Activated T-helper 1 cell treated with anti-CD3 and anti-CD28 coated beads, Interleukin-12 subunit alpha, Interleukin-12 subunit beta, Interleukin-2, Interleukin-4 antibody, amounts not matched to agents 30 ng/mL and 10 ng/mL and 1 ng/mL, durations not matched to agents 14 hours and 24 hours and 36 hours (primary cell): ENCODE measurements around the gene GMEB2. TPM values are rescaled to one million over a fixed set of nuclear protein-coding genes. Genes with fewer than 3 reads are reported as not detected.
A peak's percentile ranks its signal among the peaks of the same experiment; 100 is the strongest.
"Not testable (repeated sequence)": the region's sequence is repeated elsewhere in the genome, so short reads cannot be mapped to it uniquely, and the experiment has no call there.

Experiments
- DNase-seq: peaks from one replicate; pipeline ENCODE4 v3.0.0; 2021; ENCODE audit warnings: low spot score
- H3K27ac Mint-ChIP-seq: one replicate; pipeline ENCODE4 v1.8.0; 2021; ENCODE audit warnings: mild to moderate bottlenecking, mixed read lengths
- H3K27me3 Mint-ChIP-seq: one replicate; pipeline ENCODE4 v1.8.0; 2022; ENCODE audit warnings: mild to moderate bottlenecking, moderate library complexity, mixed read lengths; ENCODE audit not compliant: insufficient read depth
- H3K36me3 Mint-ChIP-seq: one replicate; pipeline ENCODE4 v1.8.0; 2021; ENCODE audit warnings: low read depth, mixed read lengths
- H3K4me1 Mint-ChIP-seq: one replicate; pipeline ENCODE4 v1.8.0; 2021; ENCODE audit warnings: low read depth, mixed read lengths
- H3K4me3 Mint-ChIP-seq: one replicate; pipeline ENCODE4 v1.8.0; 2021; ENCODE audit warnings: mild to moderate bottlenecking, moderate library complexity, mixed read lengths
- H3K9me3 Mint-ChIP-seq: one replicate; pipeline ENCODE4 v1.8.0; 2021; ENCODE audit warnings: mixed read lengths
- intact Hi-C: fragments of 100-400 bp; cut with micrococcal nuclease; formaldehyde crosslinking; loops from one replicate; pipeline ENCODE4 v1.15.1; 2024
- total RNA-seq: library from RNA; stranded (reverse); gene quantifications from 2 replicates; pipeline ENCODE4 v1.2.3, GENCODE V29; 2022

GMEB2 gene
- total RNA-seq, 1 donor from 2014 or later: 13.4 TPM

- H3K9me3 Mint-ChIP-seq: no peaks in the 10 kb centered on the region
- DNase-seq: peak; percentile 70
- H3K4me3 Mint-ChIP-seq: peak within 1 kb of the TSS; percentile 66
- H3K4me1 Mint-ChIP-seq: peaks cover 23% of the 10 kb centered on the region
- peaks cover 19% of the 10 kb centered on the region for H3K27me3 Mint-ChIP-seq
- intact Hi-C loops: no loop called here
- H3K36me3 Mint-ChIP-seq: no peaks in the 10 kb centered on the region
- no peak within 1 kb of the TSS for H3K27ac Mint-ChIP-seq
These were observed 26.4 kb upstream of the GMEB2 start, which contains the start of gene STMN3 for GRCh38 chr20:63653041-63653973. Gene STMN3, minus strand, starts transcription at chr20:63653424. Its CDS starts 79 bp downstream, at chr20:63653345.

- intact Hi-C loops: no loop called here
- Mint-ChIP-seq H3K27ac (no peak overlapping the region), H3K9me3 (no peaks in the 10 kb centered on the region), H3K36me3 (no peaks in the 10 kb centered on the region), H3K27me3 (peaks cover 15% of the 10 kb centered on the region), H3K4me1 (peaks cover 16% of the 10 kb centered on the region), H3K4me3 (peak overlapping the region; percentile 47)
- no peak for DNase-seq
These were observed 25.5 kb upstream of the GMEB2 start for GRCh38 chr20:63652192-63652980.

- Mint-ChIP-seq H3K9me3 (no peaks in the 10 kb centered on the region), H3K27me3 (peaks cover 15% of the 10 kb centered on the region)
These were observed 25.0 kb upstream of the GMEB2 start for GRCh38 chr20:63651942-63652191.

GRCh38 chr20:63650486-63650885, 23.6 kb upstream of the GMEB2 start:
- H3K27ac Mint-ChIP-seq: not testable (repeated sequence)

More at GRCh38 chr20:63651942-63652191, 25.0 kb upstream of the GMEB2 start:
- peaks cover 16% of the 10 kb centered on the region for H3K4me1 Mint-ChIP-seq
- intact Hi-C loops: no loop called here
- H3K36me3 Mint-ChIP-seq: no peaks in the 10 kb centered on the region
- peak overlapping the region; percentile 82 for H3K4me3 Mint-ChIP-seq
- DNase-seq: no peak
- H3K27ac Mint-ChIP-seq: no peak overlapping the region

GRCh38 chr20:63648895-63649589, 22.1 kb upstream of the GMEB2 start:
- H3K4me1 Mint-ChIP-seq: peaks cover 9% of the 10 kb centered on the region
- no peaks in the 10 kb centered on the region for H3K36me3 Mint-ChIP-seq
- H3K27ac Mint-ChIP-seq: no peak overlapping the region
- H3K9me3 Mint-ChIP-seq: no peaks in the 10 kb centered on the region
- peaks cover 12% of the 10 kb centered on the region for H3K27me3 Mint-ChIP-seq
- DNase-seq: no peak
- intact Hi-C loops: no loop called here
- no peak overlapping the region for H3K4me3 Mint-ChIP-seq

More at GRCh38 chr20:63650486-63650885, 23.6 kb upstream of the GMEB2 start:
- Mint-ChIP-seq H3K4me1 (peaks cover 16% of the 10 kb centered on the region), H3K27me3 (peaks cover 12% of the 10 kb centered on the region)
- H3K9me3 Mint-ChIP-seq, H3K36me3 Mint-ChIP-seq, H3K4me3 Mint-ChIP-seq, intact Hi-C loops, DNase-seq: not testable (repeated sequence)

- Mint-ChIP-seq H3K9me3 (no peaks in the 10 kb centered on the region), H3K27ac (no peak overlapping the region), H3K27me3 (peaks cover 16% of the 10 kb centered on the region), H3K4me1 (peaks cover 5% of the 10 kb centered on the region), H3K4me3 (no peak overlapping the region), H3K36me3 (no peaks in the 10 kb centered on the region)
- DNase-seq: no peak
- intact Hi-C loops: no loop called here
These were observed 21.3 kb upstream of the GMEB2 start for GRCh38 chr20:63648190-63648589.

GRCh38 chr20:63645218-63645617, 18.3 kb upstream of the GMEB2 start:
- H3K9me3 Mint-ChIP-seq: no peaks in the 10 kb centered on the region
- intact Hi-C loops: no loop called here
- no peak overlapping the region for H3K4me3 Mint-ChIP-seq
- H3K27me3 Mint-ChIP-seq: peaks cover 6% of the 10 kb centered on the region
- H3K27ac Mint-ChIP-seq: no peak overlapping the region
- DNase-seq: no peak
- peaks cover under 1% of the 10 kb centered on the region for H3K4me1 Mint-ChIP-seq
- no peaks in the 10 kb centered on the region for H3K36me3 Mint-ChIP-seq

GRCh38 chr20:63643946-63644345, 17.0 kb upstream of the GMEB2 start:
- Mint-ChIP-seq H3K27ac (no peak overlapping the region), H3K4me1 (peaks cover 13% of the 10 kb centered on the region), H3K36me3 (peaks cover 2% of the 10 kb centered on the region), H3K4me3 (no peak overlapping the region), H3K27me3 (peaks cover 7% of the 10 kb centered on the region), H3K9me3 (no peaks in the 10 kb centered on the region)
- intact Hi-C loops: loop anchor here (5.0 kb wide), 1 partner anchor 423 kb away; no protein-coding TSS in a partner anchor
- DNase-seq: no peak

GRCh38 chr20:63643499-63643898, 16.6 kb upstream of the GMEB2 start:
- no peak for DNase-seq
- H3K4me3 Mint-ChIP-seq: peak overlapping the region; percentile 82
- H3K27ac Mint-ChIP-seq: peak overlapping the region; percentile 63
- H3K27me3 Mint-ChIP-seq: peaks cover 7% of the 10 kb centered on the region
- peaks cover 15% of the 10 kb centered on the region for H3K4me1 Mint-ChIP-seq
- peaks cover 2% of the 10 kb centered on the region for H3K36me3 Mint-ChIP-seq
- H3K9me3 Mint-ChIP-seq: no peaks in the 10 kb centered on the region
- intact Hi-C loops: loop anchor here (5.0 kb wide), 1 partner anchor 424 kb away; no protein-coding TSS in a partner anchor

GRCh38 chr20:63642527-63643247, 15.8 kb upstream of the GMEB2 start:
- Mint-ChIP-seq H3K36me3 (peaks cover 4% of the 10 kb centered on the region), H3K27me3 (peaks cover 7% of the 10 kb centered on the region), H3K27ac (peak overlapping the region; percentile 48), H3K4me3 (peak overlapping the region; percentile 82), H3K4me1 (peaks cover 21% of the 10 kb centered on the region), H3K9me3 (no peaks in the 10 kb centered on the region)
- intact Hi-C loops: loop anchor here (5.0 kb wide), 1 partner anchor 425 kb away; no protein-coding TSS in a partner anchor
- no peak for DNase-seq

- peak overlapping the region; percentile 70 for H3K27ac Mint-ChIP-seq
- DNase-seq: peak; percentile 93
- peaks cover 7% of the 10 kb centered on the region for H3K27me3 Mint-ChIP-seq
- intact Hi-C loops: loop anchor here (1.0 to 5.0 kb wide), 3 partner anchors 15 to 425 kb away; partner anchors contain the start of gene GMEB2
- peak overlapping the region; percentile 57 for H3K4me3 Mint-ChIP-seq
- peaks cover 21% of the 10 kb centered on the region for H3K4me1 Mint-ChIP-seq
- peaks cover 4% of the 10 kb centered on the region for H3K36me3 Mint-ChIP-seq
- no peaks in the 10 kb centered on the region for H3K9me3 Mint-ChIP-seq
These were observed 15.1 kb upstream of the GMEB2 start for GRCh38 chr20:63641792-63642523.
